GM19043 (cell line): ENCODE results near the gene ZEB1.
"Not testable (repeated sequence)": the region's sequence is repeated elsewhere in the genome, so short reads cannot be mapped to it uniquely, and the experiment has no call there.

Source experiments
- ATAC-seq: cut with Tn5 transposase; IDR thresholded peaks from one replicate; pipeline ENCODE4 v1.9.1; 2021; ENCODE audit warnings: low read depth; ENCODE audit not compliant: unreplicated experiment

The ZEB1 gene

GRCh38 chr10:31317652-31318381 is 1.2 kb upstream of the ZEB1 start:
- ATAC-seq, result no peak

GRCh38 chr10:31318382-31318853 is 598 bp upstream of the ZEB1 start:
- peak; percentile 69 for ATAC-seq

- no peak for ATAC-seq
Observed at GRCh38 chr10:31319602-31320549, 860 bp downstream of the ZEB1 start.

- no peak for ATAC-seq
Observed at GRCh38 chr10:31320550-31321211, 1.7 kb downstream of the ZEB1 start.

GRCh38 chr10:31321396-31321941 is 2.5 kb downstream of the ZEB1 start:
- ATAC-seq, result no peak

GRCh38 chr10:31322647-31323046 is 3.6 kb downstream of the ZEB1 start:
- ATAC-seq, result no peak

- ATAC-seq, result no peak
Observed at GRCh38 chr10:31340343-31340742, 21.3 kb downstream of the ZEB1 start.

GRCh38 chr10:31341552-31341951 is 22.5 kb downstream of the ZEB1 start:
- ATAC-seq, result no peak

GRCh38 chr10:31343009-31343408 is 24.0 kb downstream of the ZEB1 start:
- ATAC-seq, result no peak

- no peak for ATAC-seq
Observed at GRCh38 chr10:31343551-31343950, 24.5 kb downstream of the ZEB1 start.

GRCh38 chr10:31345886-31346285 is 26.9 kb downstream of the ZEB1 start:
- no peak for ATAC-seq

GRCh38 chr10:31346953-31347352 is 27.9 kb downstream of the ZEB1 start:
- no peak for ATAC-seq

- ATAC-seq, result no peak
Observed at GRCh38 chr10:31347705-31348104, 28.7 kb downstream of the ZEB1 start.

- no peak for ATAC-seq
Observed at GRCh38 chr10:31350891-31351290, 31.9 kb downstream of the ZEB1 start.

- ATAC-seq, result no peak
Observed at GRCh38 chr10:31352436-31353226, 33.6 kb downstream of the ZEB1 start.

- peak; percentile 91 for ATAC-seq
Observed at GRCh38 chr10:31353574-31353973, 34.6 kb downstream of the ZEB1 start.

GRCh38 chr10:31358688-31359330 is 39.8 kb downstream of the ZEB1 start:
- ATAC-seq, result no peak

GRCh38 chr10:31359979-31360378 is 41.0 kb downstream of the ZEB1 start:
- ATAC-seq, result no peak

GRCh38 chr10:31361475-31361874 is 42.5 kb downstream of the ZEB1 start:
- not testable (repeated sequence) for ATAC-seq
